HepG2 (cell line): ENCODE results near the gene LRRC28. TPM values are rescaled to one million over a fixed set of nuclear protein-coding genes. Genes with fewer than 3 reads are reported as not detected.

Source experiments
- ATAC-seq: fragments of 200-7000 bp; cut with Tn5 transposase; 3 replicates; pipeline ENCODE4 v1.9.1; 2020; ENCODE audit warnings: mild to moderate bottlenecking, moderate library complexity
- BruUV-seq: library from RNA; stranded (reverse); fragments of 400-500 nt; replicated peaks from 2 replicates; lab custom pipeline; 2021; lab: Mats Ljungman, UMichigan
- CTCF ChIA-PET: fragments of 300-600 bp; formaldehyde crosslinking; extraction: SDS; loops from one replicate; lab custom pipeline; 2021; ENCODE audit warnings: low total read pairs, inconsistent platforms, low intra/inter-chr PET ratio; lab: Yijun Ruan, JAX
- POLR2A ChIA-PET: fragments of 350-600 bp; sonication (Branson Sonifier 250); formaldehyde crosslinking; loops from one replicate; lab custom pipeline; 2020; ENCODE audit warnings: antibody characterized with exemption, inconsistent platforms; lab: Yijun Ruan, JAX
- DNase-seq: peaks from one replicate; pipeline ENCODE4 v3.0.0-alpha.2; 2015; ENCODE audit warnings: low spot score
- FAIRE-seq: peaks from 3 replicates; lab custom pipeline; 2011; peaks lifted over from hg19 to GRCh38; lab: Jason Lieb, UNC
- H2AFZ ChIP-seq: one replicate; pipeline ENCODE4 v1.6.1; 2011; ENCODE audit warnings: low read length, inconsistent platforms
- H3K27ac ChIP-seq: fragments of 300-600 bp; 3 replicates; pipeline ENCODE4 v1.8.0; 2011; ENCODE audit warnings: mixed run types, mild to moderate bottlenecking, mixed read lengths, low read length, inconsistent platforms; ENCODE audit not compliant: insufficient read depth; ENCODE audit errors: extremely low read length
- H3K27me3 ChIP-seq, 2 experiments: fragments of 200-600 bp in 1 of 2; 2 replicates in 1 of 2; 3 replicates in 1 of 2; pipeline versions ENCODE4 v1.6.0 to v1.8.0; 2011; ENCODE audit warnings: low read length in 2 of 2, mild to moderate bottlenecking in 2 of 2, moderate library complexity in 2 of 2, inconsistent platforms in 1 of 2; ENCODE audit not compliant: insufficient read depth in 2 of 2, control insufficient read depth in 1 of 2
- H3K36me3 ChIP-seq, 2 experiments: fragments of 200-600 bp in 1 of 2; replicated peaks in 1 of 2; 2 replicates in 1 of 2; 3 replicates in 1 of 2; pipeline versions ENCODE4 v1.5.1 to v1.8.0; 2011; ENCODE audit warnings: low read length in 2 of 2, inconsistent platforms in 1 of 2; ENCODE audit not compliant: insufficient read depth in 2 of 2, control insufficient read depth in 1 of 2
- H3K4me1 ChIP-seq: 2 replicates; pipeline ENCODE4 v1.5.1; 2012; ENCODE audit warnings: low read length, inconsistent platforms; ENCODE audit not compliant: insufficient read depth
- H3K4me2 ChIP-seq: 2 replicates; pipeline ENCODE4 v1.6.0; 2011; ENCODE audit warnings: low read depth, low read length, inconsistent platforms
- H3K4me3 ChIP-seq, 3 experiments: fragments of 200-600 bp in 1 of 3; sonication (generic), shearing (Covaris generic) in 1 of 3; replicated peaks in 1 of 3; 2 replicates each; pipeline ENCODE4 v1.5.1; 2011 to 2016; ENCODE audit warnings: low read length in 3 of 3, inconsistent platforms in 2 of 3, low read depth in 2 of 3, mild to moderate bottlenecking in 2 of 3, control low read depth in 1 of 3, mixed read lengths in 1 of 3; ENCODE audit not compliant: insufficient read depth in 1 of 3
- H3K79me2 ChIP-seq: one replicate; pipeline ENCODE4 v1.6.1; 2011; ENCODE audit warnings: low read length, inconsistent platforms; ENCODE audit not compliant: insufficient read depth
- H3K9ac ChIP-seq: 2 replicates; pipeline ENCODE4 v1.6.0; 2011; ENCODE audit warnings: mild to moderate bottlenecking, low read depth, low read length, inconsistent platforms; ENCODE audit not compliant: insufficient read depth
- H3K9me3 ChIP-seq: 2 replicates; pipeline ENCODE4 v1.5.1; 2012; ENCODE audit warnings: mild to moderate bottlenecking, low read length
- H4K20me1 ChIP-seq: 2 replicates; pipeline ENCODE4 v1.6.0; 2011; ENCODE audit warnings: inconsistent platforms, mild to moderate bottlenecking, low read length, moderate library complexity; ENCODE audit not compliant: insufficient read depth
- ARNTL ChIP-seq: sonication (generic); formaldehyde crosslinking; IDR thresholded peaks from 2 replicates; pipeline ENCODE4 v1.4.0; 2020; ENCODE audit warnings: mild to moderate bottlenecking, missing genetic modification reagents
- ETV5 ChIP-seq: IDR thresholded peaks from 2 replicates; pipeline ENCODE4 v1.6.1; 2018; ENCODE audit warnings: missing biosample characterization, missing genetic modification reagents, inconsistent platforms, borderline replicate concordance
- EZH2 ChIP-seq: conservative IDR thresholded peaks from 2 replicates; pipeline ENCODE4 v1.6.1; 2012; ENCODE audit warnings: mild to moderate bottlenecking, low read depth, low read length, moderate library complexity
- GATAD2A ChIP-seq: IDR thresholded peaks from 2 replicates; pipeline ENCODE4 v1.6.1; 2016
- KLF16 ChIP-seq, 2 experiments: sonication (generic) in 1 of 2; formaldehyde crosslinking in 1 of 2; IDR thresholded peaks; 2 replicates each; pipeline versions ENCODE4 v1.6.1 to v1.8.0; 2016 to 2023; ENCODE audit warnings: missing genetic modification reagents in 2 of 2, missing compliant biosample characterization in 1 of 2
- MXD3 ChIP-seq: IDR thresholded peaks from 2 replicates; pipeline ENCODE4 v1.6.1; 2016; ENCODE audit warnings: mild to moderate bottlenecking, missing biosample characterization, missing genetic modification reagents
- NFE2L2 ChIP-seq: fragments of 150-350 bp; IDR thresholded peaks from 2 replicates; pipeline ENCODE4 v1.6.1; 2014; ENCODE audit warnings: low read length
- NR2F2 ChIP-seq: IDR thresholded peaks from 2 replicates; pipeline ENCODE4 v1.6.1; 2012; ENCODE audit warnings: low read depth, inconsistent platforms, borderline replicate concordance
- RAD51 ChIP-seq: fragments of 450-650 bp; IDR thresholded peaks from 2 replicates; pipeline ENCODE4 v1.6.1; 2016; ENCODE audit warnings: borderline replicate concordance
- SKIL ChIP-seq: sonication (generic); formaldehyde crosslinking; IDR thresholded peaks from 2 replicates; pipeline ENCODE4 v1.8.0; 2022; ENCODE audit warnings: missing genetic modification reagents, mild to moderate bottlenecking, moderate library complexity, borderline replicate concordance
- SP1 ChIP-seq, 2 experiments: fragments of 450-650 bp in 1 of 2; sonication (generic) in 1 of 2; formaldehyde crosslinking in 1 of 2; IDR thresholded peaks; 2 replicates each; pipeline versions ENCODE4 v1.4.0 to v1.6.1; 2016 to 2020; ENCODE audit warnings: missing genetic modification reagents in 1 of 2
- SRY ChIP-seq: sonication (generic); formaldehyde crosslinking; IDR thresholded peaks from 2 replicates; pipeline ENCODE4 v1.8.0; 2022; ENCODE audit warnings: mild to moderate bottlenecking, missing genetic modification reagents
- ZC3H4 ChIP-seq: sonication (generic); formaldehyde crosslinking; IDR thresholded peaks from 2 replicates; pipeline ENCODE4 v1.4.0; 2020; ENCODE audit warnings: missing genetic modification reagents, borderline replicate concordance
- ZFP90 ChIP-seq: sonication (generic); formaldehyde crosslinking; IDR thresholded peaks from 2 replicates; pipeline ENCODE4 v1.8.0; 2022; ENCODE audit warnings: missing genetic modification reagents, mild to moderate bottlenecking, inconsistent platforms, borderline replicate concordance
- ZNF275 ChIP-seq: sonication (generic); formaldehyde crosslinking; IDR thresholded peaks from 2 replicates; pipeline ENCODE4 v1.8.0; 2022; ENCODE audit warnings: missing genetic modification reagents, mild to moderate bottlenecking, inconsistent platforms, borderline replicate concordance
- ZNF44 ChIP-seq: sonication (generic); formaldehyde crosslinking; IDR thresholded peaks from 2 replicates; pipeline ENCODE4 v1.5.1; 2020; ENCODE audit warnings: mild to moderate bottlenecking, missing genetic modification reagents
- ZNF615 ChIP-seq: sonication (generic); formaldehyde crosslinking; IDR thresholded peaks from 2 replicates; pipeline ENCODE4 v1.5.0; 2020; ENCODE audit warnings: mild to moderate bottlenecking, missing genetic modification reagents, borderline replicate concordance
- ZNF704 ChIP-seq: sonication (generic); formaldehyde crosslinking; IDR thresholded peaks from 2 replicates; pipeline ENCODE4 v1.8.1; 2023; ENCODE audit warnings: mild to moderate bottlenecking, inconsistent platforms, moderate library complexity, missing genetic modification reagents, borderline replicate concordance
- ZNF713 ChIP-seq: sonication (generic); formaldehyde crosslinking; IDR thresholded peaks from 2 replicates; pipeline ENCODE4 v1.4.0; 2020; ENCODE audit warnings: mild to moderate bottlenecking, missing genetic modification reagents
- ZNF746 ChIP-seq: sonication (generic); formaldehyde crosslinking; IDR thresholded peaks from 2 replicates; pipeline ENCODE4 v1.8.0; 2022; ENCODE audit warnings: mild to moderate bottlenecking, missing genetic modification reagents
- WGBS: methylation state at CpG from one replicate; pipeline ENCODE4 v1.1.6; 2017; ENCODE audit warnings: low lambda C conversion rate; 5-methylcytosine and 5-hydroxymethylcytosine counted together
- in situ Hi-C: cut with HindIII; loops from 2 replicates; pipeline ENCODE4 v1.10.0; 2017; ENCODE audit warnings: low pct_unique_long_range_greater_than_20kb; ENCODE audit not compliant: extremely low pct_ligation_motif_present
- intact Hi-C: fragments of 100-400 bp; cut with micrococcal nuclease; formaldehyde crosslinking; loops from one replicate; pipeline ENCODE4 v1.10.0; 2022; ENCODE audit not compliant: unreplicated experiment
- polyA plus RNA-seq, 8 experiments: library from polyadenylated mRNA; depleted of rRNA in 3 of 8; stranded (reverse) in 7 of 8; unstranded in 1 of 8; fragments of >200 nt; fragmentation: Illumina TruSeq in 4 of 8; extraction: Trizol in 4 of 8; gene quantifications; 2 replicates each; pipeline versions ENCODE4 v1.2.1 to v1.2.3, GENCODE V29; 2011 to 2016; ENCODE audit warnings: low read depth in 4 of 8, missing spikeins in 1 of 8, mixed read lengths in 1 of 8; ENCODE audit not compliant: insufficient read depth in 1 of 8
- total RNA-seq, 5 experiments: library from RNA; depleted of rRNA; stranded (reverse); fragments of >200 nt; fragmentation: Illumina TruSeq; extraction: Trizol; gene quantifications; 2 replicates each; pipeline ENCODE4 v1.2.3, GENCODE V29; 2016; ENCODE audit warnings: low read depth in 1 of 5

The LRRC28 gene
- total and polyA plus RNA-seq, 2 of the 13 experiments (the other 11 are each of a cell fraction or from before 2014, with no cell fraction given), result 17.5 to 21.3 TPM

GRCh38 chr15:99385005-99385669, 133.9 kb downstream of the LRRC28 start (continued):
- TF ChIP-seq SP1 (IDR thresholded peaks at IDR 0.05) (no peak), SP1 (CRISPR knock-in tag; IDR thresholded peaks at IDR 0.05) (no peak), ZC3H4 (no peak), ZFP90 (CRISPR knock-in tag) (no peak), GATAD2A (peak; percentile 46; the same call in 1 of the 2 replicates), RAD51 (no peak), MXD3 (CRISPR knock-in tag) (no peak), ZNF615 (no peak), ZNF704 (no peak), ARNTL (CRISPR knock-in tag) (no peak), ZNF713 (CRISPR knock-in tag) (no peak)

- no peaks in the 10 kb centered on the region for H3K79me2 ChIP-seq
- H3K9ac ChIP-seq, result no peak overlapping the region
- H3K27me3 ChIP-seq, result no peaks in the 10 kb centered on the region
- DNase-seq, result peak; percentile 51
- CTCF ChIA-PET, result no interaction called here
- no peak overlapping the region for H3K4me3 ChIP-seq
- 26% methylated on average over 3 of the region's 3 CpGs for WGBS
- H4K20me1 ChIP-seq, result no peaks in the 10 kb centered on the region
- H3K4me2 ChIP-seq, result peak overlapping the region; percentile 36
- H3K27ac ChIP-seq, result peak overlapping the region; percentile 24
- intact Hi-C loops (no loop called here), in situ Hi-C loops (no loop called here)
- no peaks in the 10 kb centered on the region for H3K36me3 ChIP-seq
- no peaks in the 10 kb centered on the region for H3K9me3 ChIP-seq
- peaks cover 23% of the 10 kb centered on the region for H3K4me1 ChIP-seq
- POLR2A ChIA-PET, result interaction anchor here (0.7 to 1.5 kb wide), 7 partner anchors 17 to 347 kb away, joined by 3 to 8 read pairs (median 3); partner anchors contain the start of gene LYSMD4
- H2AFZ ChIP-seq, result no peak overlapping the region
- no TSS peak for BruUV-seq
- peak; percentile 83 for ATAC-seq
- peak; percentile 61 for FAIRE-seq
- TF ChIP-seq SKIL (CRISPR knock-in tag) (no peak), ZNF746 (CRISPR knock-in tag) (no peak), ZNF44 (CRISPR knock-in tag) (no peak), NFE2L2 (no peak), KLF16 (CRISPR knock-in tag; IDR thresholded peaks at IDR 0.05) (no peak), EZH2 (no peak), ZNF275 (CRISPR knock-in tag) (no peak), NR2F2 (no peak), SRY (no peak), ETV5 (CRISPR knock-in tag) (no peak; the same call in 1 of the 2 replicates)
Measured at GRCh38 chr15:99385865-99386264, 134.6 kb downstream of the LRRC28 start.
